Measurements from ENCODE around the gene GALNT18.

DNA sequence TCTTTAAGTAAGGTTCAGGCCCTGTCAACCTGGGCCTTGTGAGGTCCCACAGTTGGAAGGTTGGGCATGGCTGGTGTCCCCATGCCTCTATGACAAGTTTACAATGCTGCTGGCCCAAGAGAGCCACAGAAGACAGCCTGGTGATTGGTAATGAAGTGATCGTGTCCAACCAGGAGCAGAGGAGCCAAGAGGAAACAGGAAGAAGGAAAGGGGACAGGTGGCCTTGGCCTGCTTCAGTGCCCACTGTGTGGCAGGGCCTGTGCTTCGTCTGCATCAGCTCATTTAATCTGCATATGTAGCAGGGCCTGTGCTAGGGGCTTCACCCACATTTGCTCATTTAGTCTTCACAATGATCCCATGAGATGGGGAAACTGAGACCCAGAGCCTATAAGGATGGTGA, 226.7 kb downstream of the GALNT18 start:
- TF ChIP-seq CTCF (conservative IDR thresholded peaks at IDR 0.05) (no peak), EZH2 (IDR thresholded peaks at IDR 0.05; ENCODE audit: low read depth) (no peak)
